Stimulated activated CD4-positive, alpha-beta T cell treated with anti-CD3 and anti-CD28 coated beads, Interleukin-1b, Interleukin-23, amount 100 ng/mL, for 48 hours (primary cell): ENCODE results near the gene NF1.
"Not testable (repeated sequence)": the region's sequence is repeated elsewhere in the genome, so short reads cannot be mapped to it uniquely, and the experiment has no call there.

Experiments used
- DNase-seq: peaks from one replicate; pipeline ENCODE4 v3.0.0-alpha.2; 2020

The NF1 gene

DNA sequence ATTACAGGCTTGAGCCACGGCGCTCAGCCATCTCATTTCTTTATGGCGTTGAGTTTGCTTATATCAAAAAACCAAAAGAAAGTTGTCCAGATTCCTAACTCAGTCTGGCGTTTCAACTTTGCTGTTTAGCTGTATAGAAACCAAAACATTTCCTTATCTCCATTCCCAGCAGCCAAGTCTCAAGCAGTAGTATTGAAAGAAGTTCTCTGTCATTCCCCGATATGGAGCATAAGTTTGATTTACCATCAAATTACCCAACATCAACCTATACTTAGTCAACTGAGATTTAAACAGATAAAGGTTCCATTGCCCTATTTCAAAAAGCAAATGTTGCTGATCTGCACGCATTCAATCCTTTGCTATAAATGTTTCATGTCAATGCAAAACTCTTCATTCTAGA lies 269.2 kb downstream of the NF1 start:
- DNase-seq, result no peak

DNA sequence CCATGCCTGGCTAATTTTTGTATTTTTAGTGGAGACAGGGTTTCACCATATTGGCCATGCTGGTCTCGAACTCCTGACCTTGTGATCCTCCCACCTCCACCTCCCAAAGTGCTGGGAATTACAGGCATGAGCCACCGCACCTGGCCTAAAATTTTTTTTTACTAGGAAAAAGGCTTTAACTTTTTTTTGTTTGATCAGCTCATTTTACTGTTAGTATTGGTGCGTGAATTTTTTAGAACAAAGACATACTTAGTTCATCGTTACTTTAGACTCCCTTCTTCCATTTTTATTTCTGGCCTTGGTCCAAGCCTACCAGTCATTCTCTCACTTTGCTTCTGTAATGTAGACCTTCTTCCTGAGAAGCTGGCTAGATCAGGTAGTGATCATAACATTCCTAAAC lies 271.3 kb downstream of the NF1 start:
- DNase-seq, result no peak

DNA sequence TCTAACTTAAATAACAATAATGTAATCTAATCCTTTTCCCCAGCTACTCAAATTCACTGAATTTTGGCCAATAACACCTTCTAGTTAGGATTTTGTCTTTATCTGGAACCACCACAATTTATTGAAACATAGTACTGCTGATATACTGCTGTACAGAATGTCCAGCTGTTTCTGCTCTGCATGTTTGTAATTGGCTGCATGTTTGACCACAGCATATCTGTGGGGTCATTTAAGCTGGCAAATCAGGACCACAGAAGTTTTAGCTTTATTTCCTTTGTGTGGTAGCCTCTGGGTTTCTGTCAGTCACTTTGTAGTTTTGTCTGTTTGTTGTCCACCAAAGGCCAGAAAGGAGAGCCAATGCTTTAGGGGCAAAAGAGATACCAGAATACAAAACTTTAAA lies 274.5 kb downstream of the NF1 start:
- DNase-seq, result no peak

DNA sequence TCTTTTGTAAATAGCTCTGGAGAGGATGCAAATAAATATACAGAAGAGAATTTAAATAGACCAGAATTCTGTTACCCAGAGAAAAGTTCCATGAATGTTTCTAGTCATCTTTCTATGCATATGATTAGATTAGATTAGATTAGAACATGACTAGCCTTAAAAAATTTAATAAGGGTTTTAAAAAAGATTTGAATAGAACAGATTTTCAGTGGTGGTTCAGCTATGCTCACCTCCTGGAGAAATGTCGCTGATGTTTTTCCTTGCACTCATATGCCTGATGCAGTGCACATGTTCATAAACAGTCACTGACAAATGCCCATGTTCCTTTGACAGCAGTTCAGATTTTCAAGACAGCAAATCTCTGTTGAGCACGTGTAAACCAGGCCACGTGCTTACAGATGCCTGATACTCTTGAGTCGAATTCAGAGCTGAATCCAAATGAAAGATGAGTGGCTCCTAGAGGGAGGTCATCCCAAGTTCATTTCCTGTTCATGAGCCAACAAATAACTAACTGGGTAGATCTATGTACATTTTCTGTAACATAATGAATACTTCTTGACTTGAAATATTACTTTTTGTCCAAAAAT lies 276.8 kb downstream of the NF1 start:
- no peak for DNase-seq

DNA sequence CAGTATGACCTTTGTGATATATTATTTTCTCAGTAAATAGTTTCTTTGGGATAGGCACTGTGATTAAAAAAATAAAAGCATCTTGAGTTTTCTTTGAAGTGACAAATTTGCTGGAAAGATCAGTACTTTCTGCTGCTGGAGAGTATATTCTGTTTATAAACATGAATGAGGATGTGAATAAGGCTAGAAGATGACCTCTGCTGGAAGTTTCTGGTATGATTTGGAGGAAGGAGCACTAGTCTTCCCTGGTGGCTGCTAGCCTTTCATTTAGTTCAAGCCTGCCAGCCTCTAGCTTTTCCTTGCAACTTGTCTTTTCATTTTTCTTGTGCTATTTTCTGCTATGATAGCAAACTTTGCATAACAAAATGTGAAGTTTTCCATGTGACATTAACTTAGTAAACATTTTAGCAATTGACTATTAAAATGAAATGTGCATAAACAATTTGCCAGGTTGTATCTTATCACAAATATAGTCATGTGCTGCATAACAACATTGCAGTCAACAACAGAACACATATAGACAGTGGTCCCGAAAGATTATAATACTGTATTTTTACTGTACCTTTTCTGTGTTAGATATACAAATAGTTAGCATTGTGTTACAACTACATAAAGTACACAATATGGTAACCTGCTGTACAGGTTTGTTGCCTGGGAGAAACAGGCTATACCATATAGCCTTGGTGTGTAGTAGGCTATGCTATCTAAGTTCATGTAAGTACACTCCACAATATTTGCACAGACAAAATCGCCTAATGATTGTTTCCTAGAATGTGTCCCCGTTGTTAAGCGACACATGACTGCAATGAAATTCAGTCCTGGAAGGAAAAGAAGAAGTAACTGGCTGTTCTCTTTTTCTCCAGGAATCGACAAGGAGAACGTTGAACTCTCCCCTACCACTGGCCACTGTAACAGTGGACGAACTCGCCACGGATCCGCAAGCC lies 278.6 kb downstream of the NF1 start:
- DNase-seq, result no peak

DNA sequence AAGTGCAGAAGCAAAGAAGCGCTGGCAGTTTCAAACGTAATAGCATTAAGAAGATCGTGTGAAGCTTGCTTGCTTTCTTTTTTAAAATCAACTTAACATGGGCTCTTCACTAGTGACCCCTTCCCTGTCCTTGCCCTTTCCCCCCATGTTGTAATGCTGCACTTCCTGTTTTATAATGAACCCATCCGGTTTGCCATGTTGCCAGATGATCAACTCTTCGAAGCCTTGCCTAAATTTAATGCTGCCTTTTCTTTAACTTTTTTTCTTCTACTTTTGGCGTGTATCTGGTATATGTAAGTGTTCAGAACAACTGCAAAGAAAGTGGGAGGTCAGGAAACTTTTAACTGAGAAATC lies 279.3 kb downstream of the NF1 start:
- no peak for DNase-seq

DNA sequence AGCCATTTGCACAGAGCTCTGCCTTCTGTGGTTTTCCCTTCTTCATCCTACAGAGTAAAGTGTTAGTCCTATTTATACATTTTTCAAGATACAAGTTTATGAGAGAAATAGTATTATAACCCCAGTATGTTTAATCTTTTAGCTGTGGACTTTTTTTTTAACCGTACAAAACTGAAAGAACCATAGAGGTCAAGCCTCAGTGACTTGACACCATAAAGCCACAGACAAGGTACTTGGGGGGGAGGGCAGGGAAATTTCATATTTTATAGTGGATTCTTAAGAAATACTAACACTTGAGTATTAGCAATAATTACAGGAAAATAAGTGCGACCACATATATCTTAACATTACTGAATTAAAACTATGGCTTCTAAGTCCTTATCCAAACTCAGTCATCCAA lies 279.7 kb downstream of the NF1 start:
- DNase-seq, result no peak

DNA sequence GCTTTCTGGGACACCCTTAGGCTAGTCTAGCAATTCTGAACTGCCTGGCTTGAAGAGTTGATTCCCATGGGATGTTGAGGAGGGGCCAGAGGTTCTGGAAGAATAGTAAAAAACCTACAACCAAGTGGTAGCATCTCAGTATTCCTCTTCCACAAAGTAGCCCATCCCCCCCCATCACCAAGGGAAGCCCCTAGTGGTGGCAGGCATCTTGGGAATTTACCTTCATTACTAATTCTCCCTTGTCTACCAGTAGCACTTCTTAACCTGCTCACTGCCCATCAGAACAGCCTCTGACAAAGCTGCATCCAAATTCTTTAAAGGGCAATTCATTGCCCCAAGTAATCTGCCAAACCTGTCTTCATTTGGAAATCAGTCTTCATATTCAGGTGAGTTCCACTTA lies 283.9 kb downstream of the NF1 start:
- DNase-seq, result no peak

DNA sequence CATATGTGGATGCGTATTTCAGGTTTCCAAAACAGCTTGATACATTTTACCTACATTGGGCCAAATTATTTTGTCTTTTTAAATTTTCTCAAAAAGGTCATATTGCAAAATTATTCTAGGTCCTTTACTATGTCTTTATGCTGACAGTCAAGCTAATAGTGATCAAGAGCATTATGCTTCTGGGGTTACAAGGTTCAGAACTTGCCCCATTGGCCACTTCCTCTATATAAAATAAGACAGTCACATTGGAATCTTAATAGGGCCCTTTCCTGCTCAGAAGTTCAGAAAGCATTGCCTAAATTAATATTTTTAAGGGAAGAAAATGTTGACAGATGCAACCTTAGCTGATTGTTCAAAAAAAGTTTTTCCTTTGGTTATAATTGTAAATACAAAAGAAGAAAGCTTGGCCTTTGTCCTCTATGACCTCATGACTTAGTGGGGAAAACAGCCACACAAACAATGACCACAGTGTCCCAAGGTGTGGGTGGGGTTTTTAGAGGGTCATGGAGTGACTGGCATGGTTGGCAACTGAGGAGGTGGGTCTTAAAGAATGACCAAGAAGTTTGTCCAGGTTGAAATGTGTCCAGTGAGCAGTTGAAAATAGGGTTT lies 284.9 kb downstream of the NF1 start:
- no peak for DNase-seq

DNA sequence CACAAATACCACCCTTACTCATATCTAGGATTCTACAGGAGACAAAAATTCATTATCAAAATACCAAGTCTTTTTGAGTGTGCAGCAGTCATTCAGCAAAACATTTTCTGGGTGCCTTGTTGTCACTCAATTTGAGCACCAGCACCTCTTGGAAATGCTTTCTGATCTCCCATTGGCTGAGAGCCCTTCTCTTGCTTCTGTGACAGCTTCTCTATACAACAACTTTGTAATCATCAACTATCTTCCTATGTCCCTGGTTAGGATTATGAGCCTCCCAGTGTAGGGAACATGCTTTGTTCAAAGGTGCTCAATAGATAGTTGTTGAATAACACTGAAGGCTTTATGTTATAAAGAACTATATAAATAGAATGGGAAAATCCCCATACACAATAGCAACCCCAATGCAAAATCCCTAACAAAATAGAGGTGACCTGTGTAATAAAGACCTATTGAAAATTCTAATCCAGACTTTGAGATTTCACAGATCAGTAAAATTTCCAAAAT lies 286.4 kb downstream of the NF1 start:
- DNase-seq, result no peak

DNA sequence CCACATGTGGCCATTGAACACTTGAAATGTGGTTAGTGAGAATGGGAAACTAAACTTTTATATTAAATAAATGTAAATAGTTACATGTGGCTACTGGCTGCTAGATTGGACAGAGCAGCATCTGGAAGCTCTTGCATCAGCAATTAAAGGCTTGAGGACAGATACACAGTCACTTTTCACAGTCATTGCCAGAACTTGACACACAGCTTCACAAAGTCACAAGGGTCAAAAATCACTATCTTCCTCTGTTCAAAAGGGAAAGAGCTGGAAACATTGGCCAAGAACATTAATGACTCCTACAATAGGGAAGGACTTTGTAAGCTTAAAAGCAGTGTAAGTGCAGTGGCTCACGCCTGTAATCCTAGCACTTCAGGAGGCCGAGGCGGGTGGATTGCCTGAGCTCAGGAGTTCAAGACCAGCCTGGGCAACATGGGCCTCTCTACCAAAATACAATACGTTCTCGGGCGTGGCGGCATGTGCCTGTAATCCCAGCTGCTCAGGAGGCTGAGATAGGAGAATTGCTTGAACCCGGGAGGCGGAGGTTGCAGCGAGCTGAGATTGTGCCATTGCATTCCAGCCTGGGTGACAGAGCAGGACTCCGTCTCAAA lies 288.0 kb downstream of the NF1 start:
- DNase-seq, result not testable (repeated sequence)

DNA sequence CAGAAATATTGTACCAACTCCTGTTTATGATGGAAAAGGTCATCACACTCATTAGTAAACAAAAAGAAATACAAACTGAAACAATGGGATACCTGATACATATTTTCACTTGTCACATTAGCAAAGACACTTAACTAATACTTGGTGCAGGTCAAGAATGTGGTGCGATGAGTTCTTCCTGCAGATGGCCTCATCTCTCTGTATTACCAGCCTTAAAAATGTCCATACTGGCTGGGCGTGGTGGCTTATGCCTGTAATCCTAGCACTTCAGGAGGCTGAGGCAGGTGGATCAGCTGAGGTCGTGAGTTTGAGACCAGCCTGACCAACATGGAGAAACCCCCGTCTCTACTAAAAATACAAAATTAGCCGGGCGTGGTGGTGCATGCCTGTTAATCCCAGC lies 288.7 kb downstream of the NF1 start:
- not testable (repeated sequence) for DNase-seq

DNA sequence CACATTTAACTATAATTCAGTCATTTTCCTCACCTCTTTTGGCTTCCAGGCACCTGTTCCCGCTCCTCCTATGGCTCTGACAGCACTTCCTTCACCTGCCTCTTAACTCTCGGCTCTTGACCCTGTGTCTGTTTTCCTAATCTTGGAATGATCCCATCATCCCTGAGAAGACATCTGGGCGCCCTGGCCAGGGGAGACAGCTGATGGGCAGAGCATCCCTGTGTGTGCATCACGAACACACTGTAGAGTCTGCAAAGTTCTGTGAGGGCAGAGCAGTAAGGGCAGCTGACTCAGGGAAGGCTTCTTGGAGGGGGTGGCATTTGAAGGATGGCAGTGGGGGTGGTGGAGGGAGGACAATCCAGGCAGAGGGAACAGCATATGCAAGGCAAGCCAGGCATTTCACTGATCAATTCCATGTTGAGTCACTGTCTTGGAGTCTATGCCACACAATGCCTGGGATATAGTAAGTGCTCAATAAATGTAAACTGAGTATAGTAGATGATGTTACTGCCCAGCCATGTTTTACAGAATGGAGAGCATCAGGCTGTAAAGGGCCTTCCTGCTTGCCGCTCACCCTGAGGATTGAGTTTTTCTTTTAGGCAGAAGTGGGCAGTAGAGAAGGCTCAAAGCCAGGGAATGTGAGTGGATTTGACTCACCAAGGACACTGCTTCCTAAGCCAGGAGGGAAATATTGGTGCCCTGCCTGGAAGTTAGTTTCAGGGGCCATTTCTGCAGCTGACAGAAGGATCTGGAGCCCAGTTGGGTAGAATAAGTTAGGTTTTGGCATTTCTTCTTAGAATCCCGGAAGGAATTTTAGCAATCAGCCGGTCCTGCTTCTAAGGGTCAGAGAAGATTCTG lies 290.9 kb downstream of the NF1 start:
- no peak for DNase-seq

DNA sequence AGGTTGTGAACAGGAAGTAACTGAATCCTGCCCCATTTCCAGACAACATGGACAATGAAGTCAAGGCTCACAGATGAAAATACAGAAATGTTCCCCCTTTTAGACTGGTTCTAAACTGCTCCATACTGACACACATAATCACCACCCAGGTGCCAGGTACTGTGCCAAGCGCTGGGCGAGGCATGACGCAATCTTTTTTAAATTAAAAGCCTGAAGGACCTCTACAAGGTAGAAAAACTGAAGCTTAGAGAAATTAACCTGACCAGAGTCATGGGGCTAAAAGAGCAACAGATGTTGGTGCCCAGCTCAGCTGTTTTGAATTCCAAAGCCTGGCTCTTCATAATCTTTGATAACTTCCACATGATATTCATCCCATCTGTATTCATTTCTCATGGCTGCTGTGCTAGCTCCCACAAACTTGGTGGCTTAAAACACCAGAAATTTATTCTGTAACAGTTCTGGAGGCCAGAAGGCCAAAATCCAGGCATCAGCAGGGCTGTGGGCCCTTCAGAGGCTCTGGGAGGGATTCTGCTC lies 291.8 kb downstream of the NF1 start:
- DNase-seq, result no peak

DNA sequence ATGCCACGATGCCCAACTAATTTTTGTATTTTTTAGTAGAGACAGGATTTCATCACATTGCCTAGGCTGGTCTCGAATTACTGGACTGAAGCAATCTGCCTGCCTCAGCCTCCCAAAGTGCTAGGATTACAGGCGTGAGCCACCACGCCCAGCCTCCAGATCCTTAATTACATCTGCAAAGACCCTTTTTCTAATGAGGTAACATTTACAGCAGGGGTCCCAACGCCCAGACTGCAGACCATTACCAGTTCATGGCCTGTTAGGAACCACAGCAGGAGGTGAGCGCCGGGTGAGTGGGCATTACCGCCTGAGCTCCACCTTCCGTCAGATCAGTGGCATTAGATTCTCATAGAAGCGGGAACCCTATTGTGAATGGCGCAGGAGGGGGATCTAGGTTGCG lies 292.7 kb downstream of the NF1 start:
- DNase-seq, result no peak

DNA sequence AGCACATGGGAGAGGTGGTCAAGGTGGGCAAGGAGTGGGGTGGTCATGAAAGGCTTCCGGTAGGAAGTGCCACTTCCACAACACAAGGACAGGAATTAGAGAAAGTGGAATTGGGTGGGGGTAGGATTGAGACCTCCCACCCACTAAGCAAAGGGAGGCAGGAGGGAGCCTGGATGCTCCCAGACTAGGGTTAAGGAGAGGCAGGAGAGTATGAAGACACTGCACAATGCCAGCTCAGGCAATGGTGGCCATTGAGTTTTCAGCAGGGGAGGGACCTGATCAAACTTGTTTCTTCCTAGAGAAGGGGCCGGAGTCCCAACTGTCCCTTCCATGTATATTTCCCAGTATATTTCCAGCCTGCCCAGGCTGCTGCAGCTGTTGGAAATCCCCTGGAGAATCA lies 293.6 kb downstream of the NF1 start:
- DNase-seq, result no peak

DNA sequence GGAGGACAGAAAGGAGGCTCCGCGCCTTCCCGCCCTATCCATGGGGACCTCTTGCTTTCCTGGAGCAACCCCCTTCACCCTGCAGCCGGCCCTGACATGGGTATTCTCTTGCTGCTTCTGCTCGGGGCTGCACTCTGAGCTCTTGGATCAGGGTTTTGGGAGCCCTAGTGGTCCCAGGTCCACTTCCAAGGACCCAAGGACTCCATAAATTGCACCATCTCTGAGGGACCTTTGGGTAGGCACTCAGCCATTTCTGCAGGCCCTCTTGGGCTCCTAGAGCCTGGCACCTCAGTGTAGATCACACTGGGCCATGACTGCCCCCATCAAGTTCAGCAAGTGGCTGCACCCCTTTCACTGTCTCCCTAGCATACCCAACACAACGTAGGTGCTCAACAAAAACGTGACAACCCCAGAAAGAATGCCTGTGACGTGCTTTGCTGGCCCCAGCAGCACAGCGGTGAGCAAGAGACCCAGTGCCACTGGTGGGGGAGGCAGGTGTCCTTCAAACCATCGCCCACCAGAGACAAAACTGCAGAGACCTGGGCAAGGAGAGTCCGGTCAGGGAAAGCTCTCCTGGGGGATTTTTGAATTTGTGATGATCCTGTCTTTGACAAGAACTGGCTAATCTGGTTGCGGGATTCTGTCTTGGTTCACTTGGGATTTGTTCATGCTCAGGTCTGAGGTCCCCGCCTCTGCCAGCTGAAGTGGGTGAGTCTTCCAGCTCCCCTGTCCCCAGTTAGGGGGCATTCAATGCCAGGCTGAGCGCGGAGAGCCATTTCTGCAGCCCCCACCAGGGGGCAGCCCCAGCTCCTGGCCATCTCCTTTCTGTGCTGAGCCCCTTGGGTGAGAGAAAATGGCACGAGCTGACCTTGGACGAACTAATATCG lies 294.2 kb downstream of the NF1 start:
- peak; percentile 27 for DNase-seq

DNA sequence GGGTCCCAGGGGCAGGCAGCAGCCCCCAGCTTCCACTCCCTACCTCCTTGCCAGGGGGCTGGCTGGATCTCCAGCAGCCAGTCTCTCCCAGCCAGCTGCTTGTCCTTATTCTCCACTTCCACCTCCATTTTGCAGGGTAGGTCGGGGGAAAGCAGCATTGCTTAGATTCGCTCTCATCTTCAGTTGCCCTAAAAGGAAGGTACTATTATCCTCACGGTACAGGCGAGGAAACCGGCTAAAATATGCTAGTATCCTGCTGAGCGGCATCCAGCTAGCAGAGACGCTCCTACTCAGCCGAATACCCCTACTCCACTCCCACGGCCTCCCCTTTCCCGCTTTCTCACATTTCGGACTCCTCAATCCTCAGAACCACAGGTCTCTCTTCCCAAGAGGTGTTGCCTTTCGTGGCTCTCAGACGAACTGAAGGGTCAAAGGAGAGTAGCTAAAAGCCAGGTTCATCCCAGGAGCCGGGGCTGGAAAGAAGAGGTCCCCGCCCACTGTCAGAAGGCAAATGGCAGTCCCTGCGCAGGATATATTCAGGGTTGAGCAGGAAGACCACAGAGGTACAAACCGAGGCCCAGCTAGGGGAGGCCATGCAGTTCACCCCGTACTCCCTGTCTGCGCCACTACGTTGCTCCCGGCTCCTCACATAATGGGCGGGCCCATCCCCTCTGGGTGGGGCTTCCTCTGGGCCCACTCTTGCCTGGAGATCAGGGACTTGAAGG lies 295.0 kb downstream of the NF1 start:
- no peak for DNase-seq

DNA sequence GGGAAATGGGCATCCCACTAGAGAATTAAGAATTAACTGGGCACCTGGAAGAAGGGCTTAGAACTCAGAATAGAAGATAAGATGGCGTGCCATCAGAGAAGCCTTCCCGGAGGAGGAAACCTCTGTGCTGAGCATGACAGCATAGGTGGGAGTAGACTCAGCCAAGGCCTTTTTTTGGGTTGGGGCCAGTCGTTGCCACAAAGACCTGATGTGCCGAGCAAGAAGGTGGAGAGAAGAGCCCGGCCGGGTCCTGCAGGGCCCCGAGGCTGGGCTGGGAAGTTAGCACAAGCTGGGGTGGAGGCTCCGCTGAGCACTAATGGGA lies 295.6 kb downstream of the NF1 start:
- no peak for DNase-seq

DNA sequence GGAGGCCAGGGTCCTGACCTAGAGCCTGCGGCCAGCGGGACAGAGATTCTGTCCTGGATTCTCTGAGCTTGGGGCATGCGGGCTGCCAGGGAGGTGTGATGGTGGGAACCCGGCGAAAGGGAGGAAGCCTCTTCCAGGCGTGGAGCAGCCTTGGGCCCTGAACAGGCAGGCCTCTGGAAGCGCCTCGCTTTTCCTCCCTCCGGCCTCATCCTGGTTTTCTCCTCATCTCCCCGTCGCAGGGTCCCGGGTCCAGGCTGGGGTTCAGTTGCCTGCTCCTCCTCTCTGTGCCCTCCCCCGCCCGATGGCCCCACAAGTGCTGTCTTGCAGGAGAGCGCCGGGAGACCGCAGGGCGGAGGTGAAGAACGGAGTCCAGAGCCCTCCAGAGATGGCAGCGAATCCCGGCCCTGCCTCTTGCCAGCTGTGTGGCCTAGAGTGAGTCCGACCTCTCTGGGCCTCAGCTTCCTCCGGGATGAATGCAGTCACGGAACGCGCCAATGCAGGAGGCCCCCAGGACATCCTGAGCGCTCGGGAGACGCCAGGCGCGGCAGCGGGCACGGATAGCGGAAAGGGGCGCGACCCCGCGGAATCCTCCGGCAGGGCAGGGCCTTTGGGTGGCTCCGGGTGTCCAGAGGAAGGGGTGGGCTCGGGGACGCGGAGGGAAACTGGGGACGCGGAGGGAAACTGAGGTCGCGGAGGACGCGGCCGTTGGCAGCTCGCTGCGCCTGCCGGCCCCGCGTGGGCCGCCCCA lies 296.1 kb downstream of the NF1 start:
- DNase-seq, result no peak
